Neutrophil (primary cell): ENCODE measurements around the gene TMEFF2.

Experiments used
- H3K27ac ChIP-seq: fragments of 200-600 bp; sonication (generic); 2 replicates; pipeline ENCODE4 v1.5.1; 2016; ENCODE audit warnings: mild to moderate bottlenecking, moderate library complexity
- H3K27me3 ChIP-seq: fragments of 200-600 bp; sonication (generic); 2 replicates; pipeline ENCODE4 v1.6.0; 2016; ENCODE audit warnings: mild to moderate bottlenecking
- H3K36me3 ChIP-seq: fragments of 200-600 bp; sonication (generic); 2 replicates; pipeline ENCODE4 v1.5.1; 2017
- H3K4me1 ChIP-seq, 2 experiments: fragments of 200-600 bp in 1 of 2; sonication (generic) in 1 of 2; 1 replicate in 1 of 2; 2 replicates in 1 of 2; pipeline versions ENCODE4 v1.5.1 to v1.6.1; 2013 to 2016; ENCODE audit warnings: low read depth in 1 of 2, low read length in 1 of 2, mild to moderate bottlenecking in 1 of 2, moderate library complexity in 1 of 2; ENCODE audit not compliant: control insufficient read depth in 1 of 2, insufficient read depth in 1 of 2
- H3K4me3 ChIP-seq, 2 experiments: fragments of 200-600 bp in 1 of 2; sonication (generic) in 1 of 2; 1 replicate in 1 of 2; 2 replicates in 1 of 2; pipeline ENCODE4 v1.5.1; 2013 to 2016; ENCODE audit warnings: low read depth in 1 of 2, low read length in 1 of 2, mild to moderate bottlenecking in 1 of 2, moderate library complexity in 1 of 2
- H3K9me3 ChIP-seq: fragments of 200-600 bp; sonication (generic); 2 replicates; pipeline ENCODE4 v1.5.1; 2016
- TF ChIP-seq, protein P1 (sequence below): fragments of 200-600 bp; sonication (generic); IDR thresholded peaks from 2 replicates; pipeline ENCODE4 v1.5.1; 2016; ENCODE audit warnings: antibody characterized with exemption

Gene TMEFF2

DNA sequence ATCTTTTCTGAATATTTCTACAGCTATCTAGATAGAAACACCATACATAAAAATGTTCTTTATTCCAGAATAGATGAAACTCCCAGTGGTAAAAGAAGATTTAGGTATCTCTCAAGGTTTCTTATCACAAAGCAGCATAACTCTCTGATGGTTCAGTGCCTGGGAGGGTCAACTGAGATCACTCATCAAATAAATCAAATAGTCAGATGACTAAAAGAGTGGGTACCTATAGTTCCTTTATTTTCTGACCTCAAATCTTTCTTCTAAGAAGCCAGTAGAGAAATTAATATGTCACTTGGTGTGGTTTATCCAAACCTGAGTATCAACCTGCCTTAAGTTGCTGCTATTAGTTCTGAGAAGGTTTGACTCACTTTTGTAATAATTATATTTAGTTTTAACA is 120.9 kb downstream of the TMEFF2 start:
- no peaks in the 10 kb centered on the region for H3K4me1 ChIP-seq
- TF ChIP-seq, protein P1, sequence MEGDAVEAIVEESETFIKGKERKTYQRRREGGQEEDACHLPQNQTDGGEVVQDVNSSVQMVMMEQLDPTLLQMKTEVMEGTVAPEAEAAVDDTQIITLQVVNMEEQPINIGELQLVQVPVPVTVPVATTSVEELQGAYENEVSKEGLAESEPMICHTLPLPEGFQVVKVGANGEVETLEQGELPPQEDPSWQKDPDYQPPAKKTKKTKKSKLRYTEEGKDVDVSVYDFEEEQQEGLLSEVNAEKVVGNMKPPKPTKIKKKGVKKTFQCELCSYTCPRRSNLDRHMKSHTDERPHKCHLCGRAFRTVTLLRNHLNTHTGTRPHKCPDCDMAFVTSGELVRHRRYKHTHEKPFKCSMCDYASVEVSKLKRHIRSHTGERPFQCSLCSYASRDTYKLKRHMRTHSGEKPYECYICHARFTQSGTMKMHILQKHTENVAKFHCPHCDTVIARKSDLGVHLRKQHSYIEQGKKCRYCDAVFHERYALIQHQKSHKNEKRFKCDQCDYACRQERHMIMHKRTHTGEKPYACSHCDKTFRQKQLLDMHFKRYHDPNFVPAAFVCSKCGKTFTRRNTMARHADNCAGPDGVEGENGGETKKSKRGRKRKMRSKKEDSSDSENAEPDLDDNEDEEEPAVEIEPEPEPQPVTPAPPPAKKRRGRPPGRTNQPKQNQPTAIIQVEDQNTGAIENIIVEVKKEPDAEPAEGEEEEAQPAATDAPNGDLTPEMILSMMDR: no peak
- H3K4me3 ChIP-seq: no peak overlapping the region
- no peaks in the 10 kb centered on the region for H3K27me3 ChIP-seq
- no peaks in the 10 kb centered on the region for H3K9me3 ChIP-seq
- no peak overlapping the region for H3K27ac ChIP-seq
- H3K36me3 ChIP-seq: no peaks in the 10 kb centered on the region

DNA sequence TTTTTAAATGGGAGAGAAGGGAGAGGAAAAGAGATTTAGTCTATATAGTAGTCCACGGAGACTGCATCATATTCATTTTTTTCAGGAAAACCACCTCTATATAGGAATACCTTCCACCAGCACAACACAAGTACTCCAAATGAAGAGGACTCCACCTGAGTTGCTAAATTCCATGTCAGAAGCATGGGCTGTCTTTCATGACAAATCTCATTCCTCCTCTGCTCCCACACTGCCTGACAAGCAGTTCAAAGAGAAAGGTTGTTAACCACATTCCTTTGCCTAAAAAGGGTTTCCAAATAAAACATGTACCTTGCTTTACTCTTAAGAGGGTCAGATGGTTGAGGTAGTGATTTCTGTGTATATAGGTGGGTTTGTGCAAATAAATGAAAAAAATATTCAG is 122.0 kb downstream of the TMEFF2 start:
- TF ChIP-seq, protein P1: no peak
- no peaks in the 10 kb centered on the region for H3K9me3 ChIP-seq
- H3K4me3 ChIP-seq: no peak overlapping the region
- no peaks in the 10 kb centered on the region for H3K27me3 ChIP-seq
- no peak overlapping the region for H3K27ac ChIP-seq
- no peaks in the 10 kb centered on the region for H3K4me1 ChIP-seq
- no peaks in the 10 kb centered on the region for H3K36me3 ChIP-seq

DNA sequence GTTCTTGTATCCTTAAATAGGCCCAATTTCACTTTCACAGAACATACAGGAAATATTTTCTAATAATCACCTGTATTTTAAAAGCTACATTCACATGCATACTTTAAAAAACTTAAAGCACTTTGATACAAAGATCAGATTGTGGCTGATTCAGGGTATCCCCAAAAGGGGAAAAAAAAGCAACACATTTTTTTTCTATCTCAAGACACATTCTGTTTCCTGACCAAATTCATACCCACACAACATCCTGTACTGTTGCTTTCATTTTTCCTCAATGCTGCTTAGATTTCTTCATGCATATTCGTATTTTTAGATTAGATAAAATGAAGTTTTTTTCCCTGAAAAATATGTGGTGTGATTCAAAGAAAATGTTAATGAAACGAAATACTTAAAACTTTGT is 122.5 kb downstream of the TMEFF2 start:
- Histone ChIP-seq H3K4me3 (no peak overlapping the region), H3K27me3 (no peaks in the 10 kb centered on the region), H3K4me1 (no peaks in the 10 kb centered on the region), H3K9me3 (no peaks in the 10 kb centered on the region), H3K27ac (no peak overlapping the region), H3K36me3 (no peaks in the 10 kb centered on the region)
- TF ChIP-seq, protein P1: no peak

DNA sequence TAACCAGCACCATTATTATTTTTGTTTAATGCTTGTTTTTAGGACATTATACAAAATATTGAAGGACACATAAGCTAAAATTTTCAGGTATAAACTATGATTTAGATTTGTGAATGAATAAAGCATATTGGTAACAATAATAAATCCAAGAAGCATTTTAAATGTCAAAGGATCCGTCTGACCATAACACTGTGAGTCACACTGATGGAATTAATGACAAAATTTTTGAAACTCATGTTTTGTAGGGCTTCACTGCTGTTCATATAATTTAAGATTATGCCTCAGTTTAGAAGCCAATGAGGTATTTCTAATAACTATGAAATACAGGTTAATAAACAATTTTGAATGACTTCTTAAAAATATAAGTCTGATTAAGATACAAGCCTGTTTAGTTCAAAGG is 124.6 kb downstream of the TMEFF2 start:
- TF ChIP-seq, protein P1: no peak
- Histone ChIP-seq H3K27me3 (no peaks in the 10 kb centered on the region), H3K4me3 (no peak overlapping the region), H3K27ac (no peak overlapping the region), H3K4me1 (no peaks in the 10 kb centered on the region), H3K36me3 (no peaks in the 10 kb centered on the region), H3K9me3 (no peaks in the 10 kb centered on the region)

DNA sequence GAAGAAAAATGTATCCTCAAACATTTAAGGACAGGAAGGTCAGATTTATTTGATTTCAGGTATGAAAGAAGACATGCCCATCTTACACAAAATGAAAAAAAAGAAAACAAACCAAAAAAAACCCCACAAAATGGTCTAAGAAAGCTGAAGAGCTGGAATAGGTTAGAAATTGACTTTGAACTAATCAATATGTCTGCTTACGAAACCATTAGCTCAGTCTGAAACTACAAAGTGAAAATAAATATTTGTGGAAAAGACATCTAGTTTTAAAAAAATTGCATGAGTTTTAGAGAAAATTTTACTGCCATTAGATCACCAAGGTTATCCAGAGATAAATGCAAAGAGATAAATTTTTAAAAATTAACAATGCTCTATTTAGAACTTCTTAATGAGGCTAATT is 125.3 kb downstream of the TMEFF2 start:
- Histone ChIP-seq H3K4me1 (no peaks in the 10 kb centered on the region), H3K36me3 (no peaks in the 10 kb centered on the region), H3K9me3 (no peaks in the 10 kb centered on the region), H3K27ac (no peak overlapping the region), H3K27me3 (no peaks in the 10 kb centered on the region), H3K4me3 (no peak overlapping the region)
- TF ChIP-seq, protein P1: no peak

- TF ChIP-seq, protein P1: no peak
- Histone ChIP-seq H3K9me3 (no peaks in the 10 kb centered on the region), H3K4me1 (no peaks in the 10 kb centered on the region), H3K36me3 (no peaks in the 10 kb centered on the region), H3K27ac (no peak overlapping the region), H3K27me3 (no peaks in the 10 kb centered on the region), H3K4me3 (no peak overlapping the region)
Measured at GRCh38 chr2:192068966-192069365, 125.8 kb downstream of the TMEFF2 start.
